GM21528 (cell line): ENCODE measurements around the gene NOL3.

Experiments used
- ATAC-seq: cut with Tn5 transposase; IDR thresholded peaks from one replicate; pipeline ENCODE4 v1.9.1; 2021; ENCODE audit warnings: mild to moderate bottlenecking, moderate library complexity; ENCODE audit not compliant: unreplicated experiment, low FRiP score

NOL3 gene

DNA sequence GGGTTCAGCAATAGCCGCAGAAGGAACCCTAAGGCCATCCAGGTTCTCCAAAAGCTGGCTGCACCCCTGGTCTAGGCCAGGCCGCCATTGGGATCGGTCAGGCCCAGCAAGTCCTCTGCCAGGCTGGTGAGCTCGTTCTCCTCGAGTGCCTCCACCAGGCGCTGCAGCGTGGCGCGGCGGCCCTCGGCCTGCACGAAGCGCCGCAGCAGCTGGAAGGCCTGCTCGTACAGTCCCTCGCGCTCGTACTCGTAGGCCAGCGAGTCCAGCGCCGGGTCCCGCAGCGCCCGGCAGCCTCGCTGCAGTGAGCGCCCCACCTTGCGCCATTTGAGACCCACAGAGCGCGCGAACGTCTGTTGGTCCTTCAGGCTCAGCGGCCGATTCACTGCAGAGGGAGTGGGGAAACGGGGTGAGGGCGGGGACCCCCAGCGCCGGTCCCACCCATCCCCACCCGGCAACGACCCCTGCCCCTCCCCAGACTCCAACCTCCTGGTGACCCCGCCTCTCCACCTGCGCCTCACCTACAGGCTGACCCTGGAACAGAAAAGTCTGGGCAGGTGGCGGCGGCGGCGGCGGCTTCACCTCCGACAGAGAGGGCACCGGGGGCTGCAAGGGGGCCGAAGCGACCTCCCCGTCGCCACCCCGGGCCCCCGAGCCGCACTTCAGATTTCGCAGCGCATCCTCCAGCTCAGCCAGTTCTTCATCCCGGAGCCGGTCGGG, 15.6 kb upstream of the NOL3 start:
- no peak for ATAC-seq

DNA sequence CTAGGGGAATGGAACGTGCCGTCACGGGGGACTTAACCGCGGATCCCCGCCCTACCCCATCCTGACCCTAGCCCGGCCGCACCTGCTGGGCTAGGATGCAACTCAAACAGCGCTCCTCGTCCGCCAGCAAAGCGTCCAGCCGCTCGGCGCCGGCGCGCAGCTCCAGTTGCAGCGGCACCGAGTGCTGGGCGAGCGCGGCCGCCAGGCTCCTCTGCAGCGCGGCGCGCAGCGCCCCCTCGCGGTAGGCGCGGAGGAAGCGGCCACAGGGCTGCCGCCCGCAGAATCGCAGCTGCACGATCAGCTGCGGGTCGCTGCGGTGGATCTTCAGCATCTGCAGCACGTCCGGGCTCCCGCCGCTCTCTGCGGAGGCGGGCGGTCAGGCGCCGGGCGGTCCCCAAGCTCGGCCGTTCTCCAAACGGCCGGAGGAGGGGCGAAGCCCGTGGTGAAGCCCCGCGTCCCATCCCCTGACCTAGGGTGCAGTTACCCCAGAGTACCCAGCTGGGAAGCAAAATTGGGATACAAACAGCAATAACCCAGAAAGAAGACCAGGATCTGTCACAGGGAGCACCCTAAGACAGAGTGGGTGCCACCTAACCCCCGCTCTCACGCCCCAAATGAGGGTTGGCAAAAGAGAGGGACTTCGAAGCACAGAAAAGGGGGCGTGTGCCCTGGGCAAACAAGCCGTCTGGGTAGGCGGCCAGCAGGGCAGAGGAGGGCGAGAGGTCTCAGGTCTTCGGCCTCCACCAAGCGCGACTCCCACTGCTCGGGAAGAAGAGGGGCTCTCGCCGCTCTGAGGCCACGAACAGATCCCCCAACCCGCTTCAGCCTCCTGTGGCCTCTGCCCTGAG, 14.8 kb upstream of the NOL3 start:
- no peak for ATAC-seq

DNA sequence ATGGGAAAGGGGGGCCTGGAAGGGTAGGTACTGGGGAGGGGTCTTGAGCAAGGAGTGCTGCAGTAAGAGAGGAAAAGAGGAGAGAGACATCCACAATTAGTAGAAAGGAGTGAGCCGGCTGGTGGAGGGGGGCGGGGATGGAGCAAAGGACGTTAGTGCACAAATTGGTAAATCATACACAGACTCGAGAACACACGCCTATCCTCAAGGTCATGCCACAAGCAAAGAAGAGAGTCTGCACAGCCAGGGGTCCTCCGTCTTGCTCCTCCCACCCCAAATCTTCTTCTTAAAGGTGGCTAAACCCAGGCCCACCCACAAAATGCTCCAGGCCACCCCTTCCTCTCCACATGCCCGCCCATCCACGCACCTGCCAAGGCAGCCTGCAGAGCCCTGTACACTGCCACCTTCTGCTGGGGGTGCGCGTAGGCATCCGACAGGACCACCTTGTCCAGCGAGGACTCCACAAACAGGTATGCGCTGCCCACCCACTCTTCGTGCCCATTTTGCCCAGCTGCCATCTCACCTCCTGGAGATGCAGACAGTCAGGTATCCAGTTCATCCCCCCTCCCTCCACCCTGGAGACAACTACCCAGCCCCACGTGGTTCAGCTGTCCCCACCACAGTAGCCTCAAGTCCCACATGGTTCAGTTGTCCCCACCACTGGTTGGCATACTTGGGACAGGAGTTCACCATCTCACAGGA, 14.0 kb upstream of the NOL3 start:
- ATAC-seq: no peak

DNA sequence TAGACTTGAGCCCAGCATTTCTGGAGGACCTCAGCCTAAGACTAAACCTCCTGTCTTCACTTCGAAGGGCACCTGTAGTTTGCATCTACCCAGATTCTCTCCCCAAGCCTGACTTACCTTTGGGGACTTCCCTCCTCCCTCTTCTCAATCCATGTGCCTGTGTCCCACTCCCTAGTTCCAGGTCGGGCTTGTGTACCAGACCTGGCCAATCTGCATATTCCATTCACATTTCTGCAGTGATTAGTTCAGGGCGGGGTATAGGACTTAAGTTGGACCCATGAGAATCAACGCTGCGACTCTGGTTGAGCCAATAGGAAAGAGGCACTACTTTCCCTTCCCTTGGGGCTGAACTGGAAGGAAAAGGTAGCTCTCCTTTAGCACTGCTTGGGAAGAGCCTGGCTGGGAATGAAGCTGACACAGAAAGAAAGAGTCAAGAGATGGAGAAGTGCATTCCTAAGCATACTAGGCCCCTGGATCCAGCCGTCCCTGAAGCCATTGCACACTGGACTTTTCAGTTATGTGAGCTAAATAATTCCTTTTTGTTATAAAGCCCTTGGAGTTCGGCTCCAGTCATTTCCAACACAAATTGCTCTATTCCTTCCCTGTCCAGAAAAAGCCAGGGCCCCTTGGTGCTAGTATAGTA, 13.1 kb upstream of the NOL3 start:
- ATAC-seq: no peak

DNA sequence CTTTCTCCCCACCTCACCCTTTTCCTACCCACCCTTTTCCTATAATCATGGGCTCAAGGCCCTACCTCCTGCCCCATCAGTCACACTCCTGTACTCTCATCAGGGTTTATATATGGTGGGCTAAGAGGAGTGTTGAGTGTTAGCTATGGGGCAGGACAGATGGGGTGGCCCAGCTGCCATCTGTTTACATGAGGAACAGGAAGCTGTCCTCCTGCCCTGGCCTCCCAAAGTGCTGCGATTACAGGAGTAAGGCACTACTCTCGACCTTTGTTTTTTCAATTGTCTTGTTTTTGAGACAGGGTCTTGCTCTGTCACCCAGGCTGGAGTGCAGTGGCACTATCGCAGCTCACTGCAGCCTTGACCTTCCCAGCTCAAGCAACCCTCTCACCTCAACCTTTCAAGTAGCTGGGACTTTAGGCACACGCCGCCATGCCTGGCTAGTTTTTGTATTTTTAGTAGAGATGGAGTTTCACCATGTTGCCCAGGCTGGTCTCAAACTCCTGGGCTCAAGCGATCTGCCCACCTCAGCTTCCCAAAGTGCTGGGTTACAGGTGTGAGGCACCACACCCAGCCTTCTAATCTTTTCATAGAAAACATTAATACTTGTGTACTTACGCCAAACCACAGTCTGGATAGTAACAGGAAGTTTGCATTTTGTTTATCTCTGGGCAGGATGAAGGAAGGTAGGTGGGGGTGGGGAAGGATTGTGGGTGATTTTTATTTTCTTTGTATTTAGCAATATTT, 12.3 kb upstream of the NOL3 start:
- no peak for ATAC-seq

DNA sequence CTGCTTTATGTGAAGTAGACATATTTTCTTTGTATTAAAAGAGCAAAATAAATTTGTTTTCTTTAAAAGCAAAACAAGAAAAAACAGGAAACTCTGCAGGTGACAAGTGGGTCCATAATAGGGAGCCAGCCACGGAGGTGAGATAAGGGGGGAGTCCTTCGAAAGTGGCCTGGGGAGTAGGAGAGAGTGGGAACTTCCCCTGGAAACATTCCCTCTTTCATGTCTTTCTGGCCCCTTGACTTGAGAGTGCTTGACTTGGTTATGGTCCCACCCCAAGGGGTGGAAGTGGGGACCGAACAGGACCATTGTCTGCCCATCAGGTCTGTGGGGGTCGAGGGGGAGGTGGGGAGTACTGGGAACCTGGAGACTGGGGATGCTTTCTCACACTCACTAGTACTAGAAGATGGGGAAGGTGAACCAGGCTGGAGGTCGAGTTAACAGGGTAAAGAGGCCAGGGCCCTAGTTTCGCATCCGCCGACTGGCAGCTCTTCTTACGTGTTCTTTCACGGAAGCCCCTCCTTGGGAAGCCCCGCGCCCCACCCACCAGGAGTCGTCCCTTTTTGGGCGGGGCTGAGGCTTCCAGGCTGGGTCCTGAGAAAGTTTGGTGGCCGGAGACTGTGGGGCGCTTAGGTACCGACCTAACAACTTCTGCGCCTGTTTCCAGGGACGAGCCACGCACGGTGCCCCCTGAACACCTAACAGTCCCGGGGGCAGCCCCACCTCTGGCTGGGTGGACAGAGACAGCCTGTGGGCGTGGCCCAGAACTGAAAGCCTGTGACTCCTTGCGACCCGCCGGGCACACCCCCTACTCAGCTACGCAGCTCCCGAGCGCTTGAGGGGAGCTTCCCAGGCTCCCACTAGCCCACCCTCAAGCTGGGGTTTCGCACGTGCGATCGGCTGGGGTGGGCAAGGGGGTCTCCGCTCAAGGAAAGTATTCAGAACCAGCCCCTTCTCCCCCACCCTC, 11.4 kb upstream of the NOL3 start:
- peak; percentile 34 for ATAC-seq

DNA sequence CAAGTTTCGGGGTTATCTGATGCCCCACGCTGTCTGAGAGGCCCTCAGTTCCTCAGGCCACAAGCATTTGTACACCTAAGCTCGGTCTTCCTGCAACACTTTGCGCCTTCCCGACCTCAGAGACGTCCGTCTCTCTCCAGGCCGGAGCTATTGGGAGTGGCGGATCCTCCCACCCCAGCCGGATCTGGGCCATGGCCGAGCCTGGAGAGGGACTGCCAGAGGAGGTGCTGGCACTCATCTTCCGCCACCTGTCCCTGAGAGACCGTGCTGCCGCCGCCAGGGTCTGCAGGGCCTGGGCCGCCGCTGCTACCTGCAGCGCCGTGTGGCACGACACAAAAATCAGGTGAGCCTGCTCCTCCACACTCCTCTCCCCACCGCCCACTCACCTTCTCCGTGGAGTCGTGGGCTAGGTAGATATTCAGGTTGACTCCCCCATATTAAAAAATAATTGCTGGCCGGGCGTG, 8.7 kb upstream of the NOL3 start:
- ATAC-seq: no peak

DNA sequence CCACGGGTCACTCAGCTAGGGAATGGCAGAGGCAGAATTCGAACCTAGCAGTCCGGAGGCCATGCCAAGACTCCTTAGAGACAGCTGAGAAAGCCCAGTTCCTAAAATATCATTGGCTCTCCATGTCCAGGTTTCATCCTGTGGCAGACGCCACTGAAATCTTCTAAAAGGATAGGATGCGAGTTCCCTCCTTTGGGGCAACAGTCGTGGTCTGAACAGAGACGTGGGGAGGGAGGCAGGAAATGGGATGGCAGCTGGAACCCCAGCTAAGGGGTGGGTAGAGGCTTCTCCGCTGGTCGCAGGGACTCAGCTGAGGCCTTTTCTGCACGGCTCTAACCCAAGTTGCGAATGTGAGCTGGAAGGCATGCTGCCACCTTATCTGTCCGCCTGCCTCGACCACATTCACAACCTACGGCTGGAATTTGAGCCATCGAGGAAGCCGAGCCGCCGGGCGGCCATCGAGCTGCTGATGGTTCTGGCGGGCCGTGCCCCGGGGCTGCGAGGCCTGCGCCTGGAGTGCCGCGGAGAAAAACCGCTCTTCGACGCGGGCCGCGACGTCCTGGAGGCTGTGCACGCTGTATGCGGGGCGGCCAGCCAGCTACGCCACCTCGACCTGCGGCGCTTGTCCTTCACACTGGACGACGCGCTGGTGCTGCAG, 7.7 kb upstream of the NOL3 start:
- no peak for ATAC-seq

DNA sequence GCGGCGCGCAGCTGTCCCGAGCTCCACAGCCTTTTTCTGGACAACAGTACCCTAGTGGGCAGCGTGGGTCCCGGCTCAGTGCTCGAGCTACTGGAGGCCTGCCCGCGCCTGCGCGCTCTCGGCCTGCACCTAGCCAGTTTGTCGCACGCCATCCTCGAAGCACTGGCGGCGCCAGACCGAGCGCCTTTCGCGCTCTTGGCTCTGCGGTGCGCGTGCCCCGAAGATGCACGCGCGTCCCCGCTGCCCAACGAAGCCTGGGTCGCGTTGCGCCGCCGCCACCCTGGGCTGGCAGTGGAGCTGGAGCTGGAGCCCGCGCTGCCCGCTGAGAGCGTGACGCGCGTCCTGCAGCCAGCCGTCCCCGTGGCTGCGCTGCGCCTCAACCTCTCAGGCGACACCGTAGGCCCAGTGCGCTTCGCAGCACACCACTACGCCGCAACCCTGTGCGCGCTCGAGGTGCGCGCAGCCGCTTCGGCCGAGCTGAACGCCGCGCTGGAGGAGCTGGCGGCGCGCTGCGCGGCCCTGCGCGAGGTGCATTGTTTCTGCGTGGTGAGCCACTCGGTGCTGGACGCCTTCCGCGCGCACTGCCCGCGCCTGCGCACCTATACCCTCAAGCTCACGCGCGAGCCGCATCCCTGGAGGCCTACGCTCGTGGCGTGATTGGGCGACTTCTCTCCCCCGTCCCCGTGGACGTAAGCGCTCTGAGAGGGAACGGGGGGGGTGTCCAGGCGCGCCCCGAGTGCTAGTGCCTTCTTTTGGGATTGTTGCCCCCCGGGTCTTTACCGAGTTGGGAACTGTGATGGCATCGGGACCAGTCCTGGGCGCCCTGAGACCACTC, 7.0 kb upstream of the NOL3 start:
- ATAC-seq: no peak

DNA sequence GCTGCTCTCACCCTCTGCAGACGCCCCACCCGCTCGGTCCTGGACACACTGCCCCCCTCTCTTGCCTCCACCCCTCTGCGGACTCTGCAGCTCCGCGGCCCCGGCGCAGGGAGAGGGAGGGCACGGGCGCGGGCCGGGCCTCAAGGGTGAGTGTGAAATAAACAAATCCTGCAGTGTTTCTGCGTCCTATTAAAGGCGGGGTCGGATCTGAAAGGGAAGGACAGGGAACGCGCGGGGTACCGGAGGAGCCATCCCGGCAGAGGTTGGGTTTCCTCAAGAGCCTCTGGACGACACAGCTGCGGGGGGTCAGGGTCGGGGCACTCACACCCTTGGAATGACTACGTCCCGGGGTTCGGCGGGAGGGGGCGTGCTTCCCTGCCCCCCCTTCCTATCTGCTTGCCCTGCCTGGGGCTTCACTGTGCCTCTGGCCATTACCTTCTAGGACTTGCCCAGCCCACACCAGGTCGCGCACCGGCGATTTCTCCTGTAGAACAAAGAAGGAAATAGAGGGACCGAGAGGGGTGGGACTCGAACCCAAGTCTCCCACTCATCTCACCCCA, 6.3 kb upstream of the NOL3 start:
- no peak for ATAC-seq

DNA sequence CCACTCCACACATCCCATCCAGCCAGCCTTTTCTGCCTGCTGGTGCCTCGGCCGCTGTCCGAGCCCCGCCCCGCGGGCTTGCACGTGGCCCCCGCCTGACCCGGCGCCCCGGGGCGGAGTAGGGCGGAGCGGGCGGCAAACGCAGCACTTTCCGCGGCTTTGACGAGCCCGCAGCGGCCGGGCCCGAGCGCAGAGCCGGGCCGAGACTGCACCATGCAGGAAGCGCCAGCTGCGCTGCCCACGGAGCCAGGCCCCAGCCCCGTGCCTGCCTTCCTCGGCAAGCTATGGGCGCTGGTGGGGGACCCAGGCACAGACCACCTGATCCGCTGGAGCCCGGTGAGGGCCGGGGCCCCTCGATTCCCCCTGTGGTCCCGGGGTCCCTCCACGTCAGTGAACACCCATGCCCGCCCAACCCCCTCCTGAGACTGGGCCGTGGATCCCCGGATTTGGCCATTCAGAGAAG, 5.7 kb upstream of the NOL3 start, which contains the start of gene HSF4:
Gene HSF4, plus strand, starts transcription at position 147 of the 463 bp plus-strand sequence. Its CDS starts 67 bp downstream, at position 214.
- no peak for ATAC-seq

DNA sequence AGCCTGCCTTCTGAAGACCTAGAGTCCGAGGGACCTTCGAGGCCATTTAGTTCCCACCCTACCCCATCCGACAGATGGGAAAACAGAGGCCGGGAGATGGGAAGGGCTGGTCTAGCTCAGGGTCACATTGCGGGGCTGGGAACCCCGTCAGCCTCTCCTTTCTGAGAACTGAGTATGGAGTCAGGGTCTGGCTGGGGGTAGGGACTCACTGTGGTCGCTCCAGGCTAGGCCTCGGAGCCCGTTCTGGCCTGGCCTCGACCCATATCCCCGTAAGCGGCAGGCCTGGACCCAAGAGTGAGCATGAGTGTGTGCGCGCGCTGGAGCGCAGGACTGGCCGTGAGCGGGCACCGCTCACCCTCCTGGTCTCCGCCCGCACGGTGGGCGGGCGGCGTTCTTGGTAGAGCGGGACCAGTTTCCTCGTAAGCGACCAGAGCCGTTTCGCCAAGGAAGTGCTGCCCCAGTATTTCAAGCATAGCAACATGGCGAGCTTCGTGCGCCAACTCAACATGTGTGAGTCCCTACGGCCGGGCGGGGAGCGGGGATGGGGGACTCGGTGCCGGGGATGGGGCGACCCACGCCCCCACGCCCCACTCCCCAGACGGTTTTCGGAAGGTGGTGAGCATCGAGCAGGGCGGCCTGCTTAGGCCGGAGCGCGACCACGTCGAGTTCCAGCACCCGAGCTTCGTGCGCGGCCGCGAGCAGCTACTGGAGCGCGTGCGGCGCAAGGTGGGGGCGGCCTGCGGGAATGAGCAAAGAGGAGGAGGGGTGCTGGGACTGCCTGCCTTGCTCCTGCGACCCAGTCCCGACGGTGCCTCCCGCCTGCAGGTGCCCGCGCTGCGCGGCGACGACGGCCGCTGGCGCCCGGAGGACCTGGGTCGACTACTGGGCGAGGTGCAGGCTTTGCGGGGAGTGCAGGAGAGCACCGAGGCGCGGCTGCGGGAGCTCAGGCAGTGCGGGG, 4.9 kb upstream of the NOL3 start:
- no peak for ATAC-seq

DNA sequence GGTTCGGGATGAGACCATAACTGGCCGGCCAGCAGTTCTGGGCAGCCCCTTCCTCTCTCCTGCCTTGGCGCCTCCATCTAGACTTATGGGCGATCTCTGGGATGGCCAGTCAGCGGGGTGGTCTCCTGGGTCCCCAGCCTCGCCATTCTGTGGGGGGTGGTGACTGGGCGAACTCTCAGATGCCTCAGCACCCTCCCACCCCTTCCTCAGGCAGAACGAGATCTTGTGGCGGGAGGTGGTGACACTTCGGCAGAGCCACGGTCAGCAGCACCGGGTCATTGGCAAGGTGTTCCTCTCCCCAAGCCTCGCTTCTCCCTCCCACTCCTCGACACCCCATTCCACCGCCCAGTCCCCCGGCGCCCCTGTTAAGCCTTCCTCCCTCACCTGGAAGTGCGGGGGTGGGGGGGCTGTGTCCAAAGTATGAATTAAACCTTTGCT, 4.2 kb upstream of the NOL3 start:
- no peak for ATAC-seq

DNA sequence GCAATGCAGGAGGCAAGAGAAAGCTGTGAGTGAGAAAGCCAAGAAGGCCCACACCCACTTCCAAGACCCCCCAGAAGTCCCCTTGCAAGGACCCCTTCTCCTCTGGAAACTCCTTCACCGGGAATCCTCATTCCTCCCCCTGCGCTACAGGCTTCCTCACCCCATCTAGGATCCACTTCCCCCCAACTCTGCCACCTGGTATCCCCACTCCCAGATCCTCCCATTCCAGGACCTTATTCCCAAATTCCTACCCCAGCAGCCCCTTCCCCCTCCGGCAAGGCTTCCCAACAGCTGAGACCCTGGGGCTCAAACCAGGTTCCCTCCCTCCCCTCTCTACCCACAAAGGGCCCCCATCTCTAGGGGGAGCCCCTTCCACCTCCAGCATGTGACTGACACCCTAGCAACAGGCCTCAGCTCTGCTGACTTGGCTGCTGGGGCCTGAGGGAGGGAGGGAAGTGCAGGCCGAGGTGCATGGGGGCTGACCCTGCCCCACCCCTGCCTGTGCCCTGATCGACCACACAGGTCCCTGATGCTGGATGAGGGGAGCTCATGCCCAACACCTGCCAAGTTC, 3.7 kb upstream of the NOL3 start:
- ATAC-seq: no peak

DNA sequence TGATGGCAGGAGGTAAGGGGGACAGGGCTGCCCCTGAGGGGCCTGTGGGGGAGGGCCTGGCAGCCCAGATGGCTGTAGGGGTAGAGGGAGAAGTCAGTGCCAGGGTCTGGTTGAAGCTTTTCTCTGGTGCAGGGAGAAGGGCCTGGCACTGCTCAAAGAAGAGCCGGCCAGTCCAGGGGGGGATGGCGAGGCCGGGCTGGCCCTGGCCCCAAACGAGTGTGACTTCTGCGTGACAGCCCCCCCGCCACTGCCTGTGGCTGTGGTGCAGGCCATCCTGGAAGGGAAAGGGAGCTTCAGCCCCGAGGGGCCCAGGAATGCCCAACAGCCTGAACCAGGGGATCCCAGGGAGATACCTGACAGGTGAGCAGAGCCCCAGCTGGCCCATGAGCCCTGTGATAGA, 2.8 kb upstream of the NOL3 start:
- ATAC-seq: no peak
